HCT116 (cell line): Measurements from ENCODE around the gene PLCB3.

Source experiments
- CTCF ChIP-seq, 3 experiments: fragments of 200-600 bp in 1 of 3; sonication (generic) in 1 of 3; IDR thresholded peaks in 2 of 3; conservative IDR thresholded peaks in 1 of 3; 2 replicates each; pipeline ENCODE4 v1.5.1; 2012 to 2017; ENCODE audit warnings: low read depth in 2 of 3, low read length in 2 of 3, antibody characterized with exemption in 1 of 3, borderline replicate concordance in 1 of 3, control low read depth in 1 of 3, mild to moderate bottlenecking in 1 of 3, mixed read lengths in 1 of 3, mixed run types in 1 of 3, moderate library complexity in 1 of 3; ENCODE audit not compliant: insufficient read depth in 1 of 3
- POLR2A ChIP-seq: IDR thresholded peaks from 2 replicates; pipeline ENCODE4 v1.7.0; 2011; ENCODE audit warnings: borderline replicate concordance; ENCODE audit not compliant: insufficient read depth, insufficient read length; ENCODE audit errors: extremely low read depth
- POLR2AphosphoS5 ChIP-seq: IDR thresholded peaks from 2 replicates; pipeline ENCODE4 v1.6.1; 2011; ENCODE audit warnings: mild to moderate bottlenecking, low read depth, low read length, moderate library complexity
- RAD21 ChIP-seq: IDR thresholded peaks from 2 replicates; pipeline ENCODE4 v1.6.1; 2012; ENCODE audit warnings: low read depth, mild to moderate bottlenecking
- SIN3A ChIP-seq: IDR thresholded peaks from 2 replicates; pipeline ENCODE4 v1.6.1; 2012; ENCODE audit warnings: low read depth
- YY1 ChIP-seq: IDR thresholded peaks from 2 replicates; pipeline ENCODE4 v1.6.1; 2011; ENCODE audit warnings: low read length, low read depth, moderate library complexity, mild to moderate bottlenecking; ENCODE audit not compliant: insufficient replicate concordance; ENCODE audit errors: extremely low read depth

GRCh38 chr11:64284962-64285884, 33.9 kb downstream of the PLCB3 start, which contains the start of gene GPR137:
- TF ChIP-seq CTCF (IDR thresholded peaks at IDR 0.05 in 2 of 3, conservative IDR thresholded peaks at IDR 0.05 in 1 of 3; ENCODE audit: borderline replicate concordance in 1 of 3, insufficient read depth in 1 of 3, low read depth in 2 of 3, low read length in 2 of 3) (no peak), POLR2A (no peak), RAD21 (no peak), YY1 (peak; percentile 95), SIN3A (no peak; the same call in 1 of the 2 replicates), POLR2AphosphoS5 (peak; percentile 76)
